Activated naive CD4-positive, alpha-beta T cell treated with anti-CD3 and anti-CD28 coated beads, Interleukin-2, amount 10 ng/mL, durations not matched to agents 7 days and 5 days (primary cell): Measurements from ENCODE around the gene LIMK2.
"Not testable (repeated sequence)": the region's sequence is repeated elsewhere in the genome, so short reads cannot be mapped to it uniquely, and the experiment has no call there.

Source experiments
- CTCF ChIA-PET: fragments of 350-600 bp; sonication (Branson Sonifier 250); formaldehyde crosslinking; loops from one replicate; lab custom pipeline; 2021; ENCODE audit warnings: antibody characterized with exemption; lab: Charles Lee
- DNase-seq: peaks from one replicate; pipeline ENCODE4 v3.0.0-alpha.2; 2020
- H3K27ac Mint-ChIP-seq: one replicate; pipeline ENCODE4 v1.8.0; 2021; ENCODE audit warnings: mild to moderate bottlenecking, moderate library complexity, mixed read lengths
- H3K27me3 Mint-ChIP-seq: one replicate; pipeline ENCODE4 v1.8.0; 2021; ENCODE audit warnings: mild to moderate bottlenecking, mixed read lengths
- H3K36me3 Mint-ChIP-seq: one replicate; pipeline ENCODE4 v1.8.0; 2021; ENCODE audit warnings: mixed read lengths
- H3K4me1 Mint-ChIP-seq: one replicate; pipeline ENCODE4 v1.8.0; 2021; ENCODE audit warnings: mixed read lengths
- H3K4me3 Mint-ChIP-seq: one replicate; pipeline ENCODE4 v1.8.0; 2021; ENCODE audit warnings: mild to moderate bottlenecking, moderate library complexity, mixed read lengths
- H3K9me3 Mint-ChIP-seq: one replicate; pipeline ENCODE4 v1.8.0; 2021; ENCODE audit warnings: mixed read lengths

LIMK2 gene

DNA sequence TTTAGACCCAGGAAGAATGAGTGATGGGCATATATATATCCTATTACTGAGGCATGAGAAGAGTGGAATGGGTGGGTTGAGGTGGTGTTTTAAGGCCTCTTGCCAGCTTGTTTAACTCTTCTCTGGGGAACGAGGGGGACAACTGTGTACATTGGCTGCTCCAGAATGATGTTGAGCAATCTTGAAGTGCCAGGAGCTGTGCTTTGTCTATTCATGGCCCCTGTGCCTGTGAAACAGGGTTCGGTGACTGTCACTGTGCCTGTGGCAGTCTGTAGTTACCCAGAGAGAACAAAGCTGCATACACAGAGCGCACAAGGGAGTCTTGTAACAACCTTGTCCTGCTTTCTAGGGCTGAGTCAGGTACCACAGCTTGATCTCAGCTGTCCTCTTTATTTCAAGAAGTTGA, 11.7 kb downstream of the LIMK2 start:
- H3K36me3 Mint-ChIP-seq, result peaks cover 36% of the 10 kb centered on the region
- CTCF ChIA-PET, result interaction anchor here (0.6 to 6.0 kb wide), 2 partner anchors 11 to 110 kb away, joined by 3 to 25 read pairs; partner anchors contain the start of gene LIMK2
- peaks cover 32% of the 10 kb centered on the region for H3K4me1 Mint-ChIP-seq
- no peak overlapping the region for H3K27ac Mint-ChIP-seq
- no peaks in the 10 kb centered on the region for H3K9me3 Mint-ChIP-seq
- no peak overlapping the region for H3K4me3 Mint-ChIP-seq
- no peaks in the 10 kb centered on the region for H3K27me3 Mint-ChIP-seq
- DNase-seq, result no peak

DNA sequence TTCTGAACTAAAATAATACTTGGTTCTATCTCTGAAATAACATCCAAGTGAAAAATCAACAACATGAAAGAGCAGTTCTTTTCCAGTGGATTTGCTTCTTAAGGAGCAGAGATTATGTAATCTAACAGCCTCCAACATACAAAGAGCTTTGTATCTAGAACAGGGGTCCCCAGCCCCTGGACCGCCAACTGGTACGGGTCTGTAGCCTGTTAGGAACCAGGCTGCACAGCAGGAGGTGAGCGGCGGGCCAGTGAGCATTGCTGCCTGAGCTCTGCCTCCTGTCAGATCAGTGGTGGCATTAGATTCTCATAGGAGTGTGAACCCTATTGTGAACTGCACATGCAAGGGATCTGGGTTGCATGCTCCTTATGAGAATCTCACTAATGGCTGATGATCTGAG, 12.6 kb downstream of the LIMK2 start:
- peaks cover 37% of the 10 kb centered on the region for H3K4me1 Mint-ChIP-seq
- not testable (repeated sequence) for DNase-seq

DNA sequence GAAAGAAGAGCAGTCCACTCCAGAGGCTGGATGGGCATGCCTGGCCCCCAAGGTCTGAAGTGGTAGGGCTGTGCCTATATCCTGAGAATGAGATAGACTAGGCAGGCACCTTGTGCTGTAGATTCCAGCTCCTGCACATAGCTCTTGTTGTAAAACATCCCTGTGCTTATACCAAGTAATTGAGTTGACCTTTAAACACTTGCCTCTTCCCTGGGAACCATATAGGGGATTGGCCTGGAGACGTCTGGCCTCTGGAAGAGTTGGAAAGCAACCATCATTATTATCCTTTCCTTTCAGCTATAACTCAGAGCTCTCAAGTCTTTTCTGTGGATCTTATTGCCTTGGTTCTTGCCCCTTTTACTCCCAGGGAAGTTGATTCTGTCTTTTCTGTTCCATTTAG, 15.1 kb downstream of the LIMK2 start:
- no peak overlapping the region for H3K27ac Mint-ChIP-seq

More for the DNA sequence above, 12.6 kb downstream of the LIMK2 start:
- not testable (repeated sequence) for H3K9me3 Mint-ChIP-seq, H3K4me3 Mint-ChIP-seq, H3K27me3 Mint-ChIP-seq, H3K27ac Mint-ChIP-seq
- H3K36me3 Mint-ChIP-seq, result peaks cover 43% of the 10 kb centered on the region
- CTCF ChIA-PET, result interaction anchor here (6.0 kb wide), 1 partner anchor 12 kb away, joined by 25 read pairs; the partner anchor contains the start of gene LIMK2

DNA sequence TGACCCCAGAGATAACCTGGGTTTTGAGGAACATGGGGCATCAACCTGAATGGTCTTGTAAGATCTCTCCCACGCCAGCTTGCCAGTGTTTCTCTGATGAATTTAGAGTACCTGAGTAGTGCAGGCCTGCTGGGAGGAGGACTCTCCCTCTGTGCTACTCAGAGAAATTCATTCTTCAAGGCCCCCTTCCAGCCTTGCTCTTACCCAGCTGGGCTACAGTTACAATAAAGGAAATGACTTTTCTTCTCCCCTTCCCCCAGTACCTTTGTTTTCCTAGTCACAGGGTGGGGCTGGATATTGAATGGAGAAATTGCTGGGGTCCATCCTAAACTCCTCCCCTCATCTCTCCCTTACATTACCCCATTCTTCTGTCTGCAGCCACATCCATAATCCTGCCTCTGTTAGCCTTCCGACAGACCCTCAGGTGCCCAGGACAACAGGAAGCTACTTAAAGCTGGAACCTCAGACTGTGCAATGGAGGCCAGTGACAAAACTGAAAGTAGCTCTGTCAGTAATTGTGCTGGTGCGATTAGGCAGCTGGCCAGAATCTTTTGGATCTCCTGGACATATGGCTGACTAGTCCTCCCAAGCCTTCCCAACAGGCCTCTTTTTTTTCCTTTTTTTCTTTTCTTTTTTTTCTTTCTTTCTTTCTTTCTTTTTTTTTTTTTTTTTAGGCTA, 17.4 kb downstream of the LIMK2 start:
- no peaks in the 10 kb centered on the region for H3K9me3 Mint-ChIP-seq
- peak overlapping the region; percentile 29 for H3K4me3 Mint-ChIP-seq
- H3K27me3 Mint-ChIP-seq, result no peaks in the 10 kb centered on the region
- peak overlapping the region; percentile 91 for H3K27ac Mint-ChIP-seq
- peak; percentile 34 for DNase-seq
- H3K36me3 Mint-ChIP-seq, result peaks cover 41% of the 10 kb centered on the region
- peaks cover 34% of the 10 kb centered on the region for H3K4me1 Mint-ChIP-seq
- CTCF ChIA-PET, result interaction anchor here (1.2 to 3.5 kb wide), 5 partner anchors 11 to 122 kb away, joined by 3 to 34 read pairs (median 3); partner anchors contain the start of genes LIMK2, RNF185 and SELENOM

More for the DNA sequence above, 15.1 kb downstream of the LIMK2 start:
- no peaks in the 10 kb centered on the region for H3K9me3 Mint-ChIP-seq
- no peak for DNase-seq
- H3K36me3 Mint-ChIP-seq, result peaks cover 32% of the 10 kb centered on the region
- CTCF ChIA-PET, result interaction anchor here (0.5 to 6.0 kb wide), 4 partner anchors 8 to 45 kb away, joined by 3 to 25 read pairs (median 6); partner anchors contain the start of gene LIMK2
- H3K4me3 Mint-ChIP-seq, result no peak overlapping the region
- peaks cover 43% of the 10 kb centered on the region for H3K4me1 Mint-ChIP-seq
- no peaks in the 10 kb centered on the region for H3K27me3 Mint-ChIP-seq

DNA sequence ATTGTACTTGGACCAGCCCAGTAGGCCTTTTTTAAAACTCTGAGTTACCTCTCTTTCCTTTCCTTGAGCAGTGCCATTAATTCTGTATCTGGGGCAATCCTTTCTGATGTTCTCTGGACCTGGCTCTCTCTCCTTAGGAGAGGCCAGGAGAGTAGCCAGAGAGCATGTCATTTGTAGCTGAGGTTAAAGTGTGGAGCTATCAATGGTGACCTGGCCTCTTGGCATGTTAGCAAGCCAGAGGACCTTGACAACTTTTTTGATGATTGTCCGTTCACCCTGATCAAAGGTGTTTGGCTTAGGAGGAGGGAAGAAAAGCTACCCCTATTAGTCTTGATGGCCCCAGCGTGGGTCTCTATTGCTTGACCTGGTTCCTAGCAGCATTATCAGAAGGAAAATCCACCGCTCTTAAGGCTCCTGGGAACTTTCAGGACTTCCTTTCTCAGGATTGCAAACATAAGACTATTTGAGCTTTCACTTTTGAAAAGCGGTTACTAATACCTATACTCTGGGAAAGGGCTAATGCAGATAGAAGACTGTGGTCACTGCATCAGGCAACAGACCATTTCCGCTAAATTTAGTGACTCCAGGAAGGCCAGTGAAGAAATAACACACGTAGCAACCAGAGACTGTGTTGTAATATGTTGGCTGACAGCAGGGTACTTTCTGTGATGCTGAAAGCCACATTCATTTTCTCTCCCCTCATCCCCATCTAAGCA, 18.2 kb downstream of the LIMK2 start:
- H3K4me1 Mint-ChIP-seq, result peaks cover 41% of the 10 kb centered on the region
- no peak overlapping the region for H3K4me3 Mint-ChIP-seq
- peak overlapping the region; percentile 91 for H3K27ac Mint-ChIP-seq

DNA sequence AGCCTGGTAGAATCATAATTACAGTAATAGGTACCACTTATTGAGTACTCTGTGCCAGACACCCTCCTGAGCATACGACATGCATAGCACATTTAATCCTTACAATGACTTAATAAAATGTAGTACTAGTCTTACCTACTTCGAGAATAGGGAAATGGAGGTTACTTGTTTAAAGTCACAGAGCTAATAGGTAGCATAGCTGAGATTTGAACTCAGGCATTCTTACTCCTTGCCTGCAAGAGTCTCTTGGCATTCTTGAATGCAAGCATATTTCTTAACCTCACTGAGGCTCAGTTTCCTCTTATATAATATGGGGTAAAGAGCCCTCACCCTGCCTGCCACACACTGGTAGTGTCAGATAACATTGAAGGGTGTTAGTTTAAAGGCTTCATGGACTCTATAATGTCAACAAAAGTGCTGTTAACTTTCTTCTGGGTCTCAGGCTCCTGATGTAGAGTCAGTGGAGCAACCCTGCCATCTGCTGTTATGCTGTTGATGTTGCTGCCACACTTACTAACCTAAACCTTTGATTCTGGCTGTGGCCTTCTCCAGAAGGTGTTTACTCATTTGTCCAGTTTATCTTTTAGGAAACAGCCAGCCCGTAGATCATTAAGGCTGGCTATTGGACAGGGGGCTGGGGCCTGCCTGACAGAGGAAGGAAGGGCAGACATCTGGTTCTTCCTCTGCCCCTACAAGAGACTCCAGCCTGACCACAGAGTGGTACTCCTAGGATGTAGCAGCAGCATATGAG, 18.9 kb downstream of the LIMK2 start:
- peak overlapping the region; percentile 91 for H3K27ac Mint-ChIP-seq
- CTCF ChIA-PET, result interaction anchor here (0.5 to 3.5 kb wide), 11 partner anchors 13 to 722 kb away, joined by 3 to 34 read pairs (median 3); partner anchors contain the start of genes LIMK2, PIK3IP1, RNF185 and SELENOM
- H3K27me3 Mint-ChIP-seq, result no peaks in the 10 kb centered on the region
- peak; percentile 73 for DNase-seq
- H3K36me3 Mint-ChIP-seq, result peaks cover 44% of the 10 kb centered on the region
- H3K4me3 Mint-ChIP-seq, result no peak overlapping the region
- H3K4me1 Mint-ChIP-seq, result peaks cover 41% of the 10 kb centered on the region
- no peaks in the 10 kb centered on the region for H3K9me3 Mint-ChIP-seq

More for the DNA sequence above, 18.2 kb downstream of the LIMK2 start:
- Mint-ChIP-seq H3K36me3 (peaks cover 44% of the 10 kb centered on the region), H3K9me3 (no peaks in the 10 kb centered on the region), H3K27me3 (no peaks in the 10 kb centered on the region)
- CTCF ChIA-PET, result interaction anchor here (0.7 to 3.5 kb wide), 9 partner anchors 12 to 309 kb away, joined by 3 to 34 read pairs (median 3); partner anchors contain the start of genes LIMK2, PIK3IP1, RNF185 and SELENOM
- no peak for DNase-seq

DNA sequence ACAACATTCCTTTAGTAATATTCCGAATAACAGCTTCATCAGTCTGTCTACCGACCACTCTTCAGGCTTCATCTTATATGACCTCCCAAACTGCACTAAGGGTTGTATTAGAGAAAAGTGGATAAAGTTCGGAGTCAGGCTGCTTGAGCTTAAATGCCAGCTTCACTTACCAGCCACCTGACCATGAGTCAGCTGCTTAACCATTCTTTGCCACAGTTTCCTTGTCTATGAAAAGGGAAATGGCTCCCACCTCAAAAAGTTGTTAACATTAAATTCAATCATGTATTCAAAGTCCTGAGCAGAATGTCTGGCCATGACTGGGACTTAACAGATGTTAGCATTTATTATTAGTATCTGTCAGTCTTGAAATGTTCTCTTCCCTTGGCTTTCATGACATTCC, 20.9 kb downstream of the LIMK2 start:
- Mint-ChIP-seq H3K4me1 (peaks cover 48% of the 10 kb centered on the region), H3K27ac (peak overlapping the region; percentile 39)
- no peak for DNase-seq

DNA sequence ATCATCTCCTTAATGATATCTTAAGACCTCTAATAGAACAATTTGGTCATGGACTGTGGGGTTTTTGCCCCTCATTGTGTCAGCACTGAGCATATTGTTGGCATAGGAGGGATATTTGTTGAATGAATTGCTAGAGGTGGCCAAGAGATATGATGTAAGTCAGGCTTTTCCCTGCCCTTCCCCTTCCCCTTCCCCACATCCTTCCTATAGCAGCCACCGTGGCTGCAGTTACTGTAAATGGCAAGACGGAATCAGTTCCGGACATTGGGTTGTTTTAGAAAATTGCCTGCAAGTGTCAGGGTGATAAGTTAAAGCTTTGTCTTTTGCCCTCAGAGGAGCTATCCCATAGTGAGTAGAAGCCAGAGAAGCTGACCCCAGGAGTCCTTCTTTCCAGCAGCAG, 23.0 kb downstream of the LIMK2 start:
- Mint-ChIP-seq H3K4me1 (peaks cover 44% of the 10 kb centered on the region), H3K4me3 (no peak overlapping the region), H3K27me3 (no peaks in the 10 kb centered on the region), H3K36me3 (peaks cover 27% of the 10 kb centered on the region), H3K27ac (no peak overlapping the region), H3K9me3 (no peaks in the 10 kb centered on the region)
- CTCF ChIA-PET, result interaction anchor here (1.1 kb wide), 1 partner anchor 39 kb away, joined by 3 read pairs; no protein-coding TSS in a partner anchor
- no peak for DNase-seq

More for the DNA sequence above, 20.9 kb downstream of the LIMK2 start:
- CTCF ChIA-PET, result interaction anchor here (1.4 to 1.8 kb wide), 4 partner anchors 21 to 144 kb away, joined by 6 to 9 read pairs (median 6); partner anchors contain the start of genes LIMK2 and SELENOM
- H3K27me3 Mint-ChIP-seq, result no peaks in the 10 kb centered on the region
- H3K4me3 Mint-ChIP-seq, result no peak overlapping the region
- H3K9me3 Mint-ChIP-seq, result no peaks in the 10 kb centered on the region
- peaks cover 34% of the 10 kb centered on the region for H3K36me3 Mint-ChIP-seq

DNA sequence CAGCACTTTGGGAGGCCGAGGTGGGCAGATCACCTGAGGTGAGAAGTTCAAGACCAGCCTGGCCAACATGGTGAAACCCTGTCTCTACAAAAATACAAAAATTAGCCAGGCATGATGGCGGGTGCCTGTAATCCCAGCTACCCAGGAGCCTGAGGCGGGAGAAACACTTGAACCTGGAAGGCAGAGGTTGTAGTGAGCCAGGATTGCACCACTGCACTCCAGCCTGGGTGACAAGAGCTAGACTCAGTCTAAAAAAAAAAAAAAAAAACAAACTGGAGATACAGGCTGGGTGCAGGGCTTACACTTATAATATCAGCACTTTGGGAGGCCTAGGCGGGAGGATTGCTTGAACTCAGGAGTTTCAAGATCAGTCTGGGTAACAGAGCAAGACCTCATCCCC, 23.9 kb downstream of the LIMK2 start:
- H3K9me3 Mint-ChIP-seq, H3K27me3 Mint-ChIP-seq, H3K4me3 Mint-ChIP-seq, H3K27ac Mint-ChIP-seq, DNase-seq: not testable (repeated sequence)
- Mint-ChIP-seq H3K36me3 (peaks cover 31% of the 10 kb centered on the region), H3K4me1 (peaks cover 35% of the 10 kb centered on the region)
- CTCF ChIA-PET, result interaction anchor here (0.7 to 1.1 kb wide), 2 partner anchors 38 to 57 kb away, joined by 3 read pairs; no protein-coding TSS in a partner anchor

DNA sequence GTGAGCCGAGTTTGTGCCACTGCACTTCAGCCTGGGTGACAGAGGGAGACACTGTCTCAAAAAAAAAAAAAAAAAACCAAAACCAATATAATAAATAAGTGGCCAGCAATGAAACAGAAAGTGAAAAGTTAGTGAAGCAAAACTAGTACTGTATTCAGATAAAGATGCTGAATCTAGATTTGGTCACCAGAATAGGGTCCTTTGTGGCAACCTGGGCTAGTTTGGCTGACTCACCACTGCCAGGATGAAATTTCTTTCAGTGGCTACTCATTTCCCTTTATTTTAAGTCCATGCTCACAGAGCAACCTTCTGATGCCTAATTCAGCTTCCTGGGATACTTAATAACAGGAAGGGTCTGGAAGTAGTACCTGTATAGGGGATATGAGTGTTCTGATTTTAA, 26.0 kb downstream of the LIMK2 start:
- CTCF ChIA-PET, result no interaction called here
- H3K4me3 Mint-ChIP-seq, result no peak overlapping the region
- no peak for DNase-seq
- H3K4me1 Mint-ChIP-seq, result peaks cover 30% of the 10 kb centered on the region
- no peaks in the 10 kb centered on the region for H3K27me3 Mint-ChIP-seq
- no peaks in the 10 kb centered on the region for H3K9me3 Mint-ChIP-seq
- H3K36me3 Mint-ChIP-seq, result peaks cover 41% of the 10 kb centered on the region
- no peak overlapping the region for H3K27ac Mint-ChIP-seq

DNA sequence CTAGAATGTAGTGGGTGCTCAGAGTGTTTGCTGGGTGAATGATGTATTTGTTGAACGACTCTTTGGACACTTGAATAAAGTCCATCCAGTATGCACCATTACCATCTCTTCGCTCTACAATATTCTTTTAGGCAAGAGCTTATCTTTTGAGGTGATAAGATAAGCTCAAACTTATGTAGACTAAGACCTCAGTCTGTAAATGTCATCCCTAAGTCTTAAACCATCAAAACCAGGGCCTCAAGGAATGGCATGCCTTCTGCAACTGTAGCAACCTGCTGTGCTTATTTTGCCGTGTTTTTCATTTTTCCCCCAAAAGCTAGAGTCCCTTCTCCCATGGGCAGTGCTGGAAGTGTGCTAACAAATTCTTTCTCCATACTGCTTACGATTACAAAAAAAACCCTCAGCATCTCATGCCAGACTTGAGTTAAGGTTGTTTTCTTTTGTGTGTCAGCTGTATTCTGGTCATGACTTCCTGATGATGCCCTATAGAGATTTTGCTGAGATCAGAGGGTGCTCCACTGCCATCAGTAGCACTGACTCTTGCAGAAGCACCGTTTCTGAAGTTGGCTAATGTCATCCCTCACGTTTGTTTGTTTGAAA, 27.8 kb downstream of the LIMK2 start:
- Mint-ChIP-seq H3K36me3 (peaks cover 32% of the 10 kb centered on the region), H3K27ac (no peak overlapping the region), H3K9me3 (no peaks in the 10 kb centered on the region), H3K4me3 (no peak overlapping the region), H3K27me3 (no peaks in the 10 kb centered on the region), H3K4me1 (peaks cover 38% of the 10 kb centered on the region)
- CTCF ChIA-PET, result interaction anchor here (0.7 to 1.9 kb wide), 3 partner anchors 14 to 28 kb away, joined by 3 to 6 read pairs (median 3); no protein-coding TSS in a partner anchor
- DNase-seq, result no peak

DNA sequence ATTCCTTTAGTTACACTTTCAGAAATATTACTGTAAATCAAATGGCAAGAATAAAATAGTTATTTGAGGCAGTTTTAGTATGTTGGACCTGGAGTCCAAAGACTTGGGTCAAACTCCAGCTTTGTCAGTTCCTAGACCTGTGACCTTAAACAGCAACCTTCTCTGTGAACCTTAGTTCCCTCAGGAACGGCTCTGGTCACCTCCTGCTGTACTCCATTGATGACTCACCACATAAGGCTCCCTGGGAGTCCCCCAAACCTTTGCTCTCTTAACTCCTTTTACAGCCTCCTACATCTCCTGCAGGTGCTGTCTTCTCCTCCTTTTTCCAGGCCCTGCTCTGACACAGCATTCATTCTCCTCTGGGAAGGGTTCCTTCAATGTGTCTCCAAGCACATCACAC, 29.1 kb downstream of the LIMK2 start:
- Mint-ChIP-seq H3K27ac (no peak overlapping the region), H3K4me1 (peaks cover 37% of the 10 kb centered on the region), H3K4me3 (no peak overlapping the region), H3K9me3 (no peaks in the 10 kb centered on the region), H3K36me3 (peaks cover 26% of the 10 kb centered on the region), H3K27me3 (no peaks in the 10 kb centered on the region)
- CTCF ChIA-PET, result interaction anchor here (1.4 kb wide), 1 partner anchor 23 kb away, joined by 3 read pairs; no protein-coding TSS in a partner anchor
- no peak for DNase-seq

DNA sequence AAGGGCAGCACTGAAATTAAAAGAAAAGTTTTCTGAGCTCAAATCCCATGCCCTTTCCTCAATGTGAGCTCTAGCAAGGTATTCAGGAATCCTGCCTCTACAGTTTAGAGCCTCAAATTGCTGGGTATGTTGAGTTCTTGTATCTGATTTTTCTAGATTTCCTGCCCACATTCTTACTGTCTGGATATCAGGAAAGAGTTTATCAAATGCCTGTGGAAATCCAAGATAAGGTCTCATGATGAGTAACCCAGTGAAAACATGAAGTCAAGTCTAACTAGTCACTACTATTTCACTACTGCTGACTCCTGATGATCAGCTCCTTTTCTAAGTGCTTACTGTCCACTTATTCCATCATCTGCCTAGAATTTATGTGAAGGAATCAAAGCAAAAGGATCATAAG, 29.8 kb downstream of the LIMK2 start:
- CTCF ChIA-PET, result no interaction called here
- Mint-ChIP-seq H3K4me3 (no peak overlapping the region), H3K9me3 (no peaks in the 10 kb centered on the region), H3K27ac (no peak overlapping the region), H3K4me1 (peaks cover 39% of the 10 kb centered on the region), H3K36me3 (peaks cover 26% of the 10 kb centered on the region), H3K27me3 (no peaks in the 10 kb centered on the region)
- DNase-seq, result no peak
